ENCODE measurements around the gene SYT1. TPM values are rescaled to one million over a fixed set of nuclear protein-coding genes. Genes with fewer than 3 reads are reported as not detected.

SYT1 gene
- total and polyA plus RNA-seq, 12 donors = 0.03 to 0.36 (median 0.15) TPM; not detected in 5

DNA sequence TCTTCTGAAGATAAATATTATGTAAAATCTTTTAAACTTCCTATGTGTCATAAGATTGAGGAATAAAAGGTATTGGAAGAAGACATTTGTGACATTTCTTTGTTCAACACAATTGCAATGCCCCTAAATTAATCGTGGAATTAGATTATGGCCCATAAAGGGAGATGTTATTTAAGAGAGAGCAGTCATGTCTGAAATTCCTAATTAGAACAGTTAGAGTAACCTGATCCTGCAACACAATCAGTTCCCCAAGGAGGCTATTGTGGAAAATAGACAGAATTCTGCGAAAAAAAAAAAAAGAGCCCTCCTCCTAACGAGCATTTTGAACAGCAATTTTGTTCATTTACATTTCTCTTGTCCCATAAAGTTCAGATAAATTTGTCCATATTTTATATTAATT lies 486.7 kb downstream of the SYT1 start:
- intact Hi-C loops (cut with DNase I) = no loop called here
- TF ChIP-seq, protein P1, sequence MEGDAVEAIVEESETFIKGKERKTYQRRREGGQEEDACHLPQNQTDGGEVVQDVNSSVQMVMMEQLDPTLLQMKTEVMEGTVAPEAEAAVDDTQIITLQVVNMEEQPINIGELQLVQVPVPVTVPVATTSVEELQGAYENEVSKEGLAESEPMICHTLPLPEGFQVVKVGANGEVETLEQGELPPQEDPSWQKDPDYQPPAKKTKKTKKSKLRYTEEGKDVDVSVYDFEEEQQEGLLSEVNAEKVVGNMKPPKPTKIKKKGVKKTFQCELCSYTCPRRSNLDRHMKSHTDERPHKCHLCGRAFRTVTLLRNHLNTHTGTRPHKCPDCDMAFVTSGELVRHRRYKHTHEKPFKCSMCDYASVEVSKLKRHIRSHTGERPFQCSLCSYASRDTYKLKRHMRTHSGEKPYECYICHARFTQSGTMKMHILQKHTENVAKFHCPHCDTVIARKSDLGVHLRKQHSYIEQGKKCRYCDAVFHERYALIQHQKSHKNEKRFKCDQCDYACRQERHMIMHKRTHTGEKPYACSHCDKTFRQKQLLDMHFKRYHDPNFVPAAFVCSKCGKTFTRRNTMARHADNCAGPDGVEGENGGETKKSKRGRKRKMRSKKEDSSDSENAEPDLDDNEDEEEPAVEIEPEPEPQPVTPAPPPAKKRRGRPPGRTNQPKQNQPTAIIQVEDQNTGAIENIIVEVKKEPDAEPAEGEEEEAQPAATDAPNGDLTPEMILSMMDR (IDR thresholded peaks at IDR 0.05) = no peak
- Histone ChIP-seq H3K9me3 (no peaks in the 10 kb centered on the region), H3K36me3 (no peaks in the 10 kb centered on the region), H3K27ac (no peak overlapping the region), H3K27me3 (peaks cover 0 to 8% (median 0%) of the 10 kb centered on the region in 7 donors), H3K4me1 (no peaks in the 10 kb centered on the region), H3K4me3 (no peak overlapping the region)
- ATAC-seq (no peak), DNase-seq (no peak)
- WGBS, 2 donors = 79 to 83% methylated on average over 3 of the region's 3 CpGs

GRCh38 chr12:79356216-79356615 lies 491.6 kb downstream of the SYT1 start:
- no peaks in the 10 kb centered on the region for H3K9me3 ChIP-seq
- H3K4me1 ChIP-seq = peaks cover 0 to 4% (median 0%) of the 10 kb centered on the region in 9 donors
- ATAC-seq (no peak), DNase-seq (no peak)
- no peak overlapping the region for H3K27ac ChIP-seq
- no peaks in the 10 kb centered on the region for H3K36me3 ChIP-seq
- TF ChIP-seq, protein P1 (IDR thresholded peaks at IDR 0.05) = no peak
- intact Hi-C loops (cut with DNase I) = no loop called here
- H3K27me3 ChIP-seq = no peaks in the 10 kb centered on the region
- H3K4me3 ChIP-seq = no peak overlapping the region
- 89 to 94% methylated on average over 1 of the region's 1 CpG for WGBS, 2 donors

DNA sequence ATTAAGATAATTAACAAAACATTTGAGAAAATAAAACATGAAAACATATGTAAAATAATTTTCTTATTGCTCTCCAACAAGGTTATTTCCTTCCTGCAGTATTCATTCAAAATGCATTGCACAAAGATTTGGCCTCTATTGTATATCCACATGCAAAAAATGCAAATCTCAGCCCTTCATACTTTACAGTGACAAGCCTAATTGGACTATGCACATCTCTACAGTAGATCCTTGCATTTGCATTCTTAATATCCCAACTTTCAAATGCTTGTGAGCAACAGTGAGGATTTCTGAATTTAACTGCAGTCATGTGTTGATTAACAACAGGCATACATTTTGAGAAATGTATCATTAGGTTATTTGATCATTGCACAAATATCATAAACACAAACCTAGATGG lies 492.5 kb downstream of the SYT1 start:
- Histone ChIP-seq H3K27me3 (no peaks in the 10 kb centered on the region), H3K9me3 (no peaks in the 10 kb centered on the region), H3K27ac (no peak overlapping the region), H3K36me3 (no peaks in the 10 kb centered on the region), H3K4me1 (peaks cover 0 to 4% (median 0%) of the 10 kb centered on the region in 9 donors), H3K4me3 (no peak overlapping the region)
- intact Hi-C loops (cut with DNase I) = no loop called here
- no peak for ATAC-seq
- TF ChIP-seq, protein P1 (IDR thresholded peaks at IDR 0.05) = no peak
- no peak for DNase-seq

- Histone ChIP-seq H3K9me3 (no peaks in the 10 kb centered on the region), H3K4me3 (no peak overlapping the region), H3K4me1 (peaks cover 0 to 4% (median 0%) of the 10 kb centered on the region in 9 donors), H3K36me3 (no peaks in the 10 kb centered on the region), H3K27ac (no peak overlapping the region), H3K27me3 (no peaks in the 10 kb centered on the region)
- TF ChIP-seq, protein P1 (IDR thresholded peaks at IDR 0.05) = no peak
- ATAC-seq (no peak), DNase-seq (no peak)
- 79 to 89% methylated on average over 5 of the region's 5 CpGs for WGBS, 2 donors
- intact Hi-C loops (cut with DNase I) = no loop called here
Observed at GRCh38 chr12:79358716-79359300, 494.2 kb downstream of the SYT1 start.

All from heart right ventricle (tissue), 16 donors.